Epithelial cell of proximal tubule (primary cell): ENCODE measurements around the gene RAB26. TPM values are rescaled to one million over a fixed set of nuclear protein-coding genes. Genes with fewer than 3 reads are reported as not detected.
"Not testable (repeated sequence)": the region's sequence is repeated elsewhere in the genome, so short reads cannot be mapped to it uniquely, and the experiment has no call there.

Source experiments
- DNase-seq: peaks from one replicate; pipeline ENCODE4 v3.0.0-alpha.2; 2011; ENCODE audit warnings: low read depth
- H3K4me3 ChIP-seq: 2 replicates; pipeline ENCODE4 v1.5.1; 2011; ENCODE audit warnings: low read depth, mild to moderate bottlenecking, low read length
- CTCF ChIP-seq: conservative IDR thresholded peaks from 2 replicates; pipeline ENCODE4 v1.5.1; 2012; ENCODE audit warnings: low read depth, mild to moderate bottlenecking, low read length
- total RNA-seq: library from RNA; depleted of rRNA; stranded (reverse); fragments of >200 nt; gene quantifications from 2 replicates; pipeline ENCODE4 v1.2.3, GENCODE V29; 2015

The RAB26 gene
- total RNA-seq, 1 donor from 2014 or later: 11.6 TPM

GRCh38 chr16:2199095-2199494 is 50.7 kb downstream of the RAB26 start:
- no peak for TF ChIP-seq CTCF
- no peak overlapping the region for H3K4me3 ChIP-seq

DNA sequence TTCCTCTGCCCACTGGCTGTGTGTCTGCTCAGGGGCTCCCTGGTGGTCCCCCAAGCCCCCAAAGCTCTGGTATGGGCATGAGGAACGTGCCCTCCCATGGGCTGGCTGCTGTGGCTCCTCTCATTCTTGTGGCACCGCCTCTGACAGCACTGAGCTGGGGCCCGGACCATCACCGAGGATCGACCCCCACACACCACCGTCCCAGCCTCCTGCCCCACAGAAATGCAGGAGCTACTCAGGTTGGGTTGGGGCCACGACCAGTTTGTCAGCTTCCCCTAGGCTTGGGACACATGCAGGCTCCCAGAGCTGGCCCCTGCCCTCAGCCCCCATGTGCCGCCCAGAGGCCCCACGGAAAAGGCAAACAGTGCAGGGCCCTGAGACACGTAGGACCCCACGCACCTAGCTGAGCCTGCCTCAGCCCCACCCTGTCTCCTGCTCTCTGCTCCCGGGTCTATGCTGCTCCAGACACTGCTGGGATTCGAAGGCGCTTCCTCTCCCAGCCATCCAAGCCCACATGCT is 51.3 kb downstream of the RAB26 start:
- DNase-seq: no peak
- no peak for TF ChIP-seq CTCF
- no peak overlapping the region for H3K4me3 ChIP-seq

More at GRCh38 chr16:2199095-2199494, 50.7 kb downstream of the RAB26 start:
- DNase-seq: no peak

DNA sequence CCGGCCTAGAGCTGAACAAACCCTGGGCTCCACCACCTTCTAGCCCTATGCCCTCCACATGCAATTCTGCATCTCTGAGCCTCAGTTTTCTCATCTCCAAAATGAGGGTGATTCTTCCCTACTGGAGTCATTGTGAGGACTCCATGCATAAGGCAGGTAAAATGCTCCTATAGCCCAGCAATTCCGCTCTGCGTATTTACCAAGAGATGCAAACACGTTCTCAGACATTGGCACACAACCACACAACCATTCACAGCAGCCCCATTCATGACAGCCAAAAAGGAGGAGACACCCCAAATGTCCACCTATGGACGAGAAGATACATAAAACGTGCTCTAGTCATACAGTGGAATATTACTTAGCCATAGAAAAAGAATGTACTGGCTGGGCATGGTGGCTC is 51.9 kb downstream of the RAB26 start:
- H3K4me3 ChIP-seq: no peak overlapping the region
- TF ChIP-seq CTCF: no peak
- DNase-seq: no peak

- H3K4me3 ChIP-seq, DNase-seq: not testable (repeated sequence)
Measured at GRCh38 chr16:2203119-2203688, 54.8 kb downstream of the RAB26 start.

Other genes starting within 250 kb of the RAB26 start
- not detected in 2 replicates for gene HS3ST6, start 230.2 kb upstream of the RAB26 start, total RNA-seq
- gene MSRB1, start 205.4 kb upstream of the RAB26 start, total RNA-seq: 8.6 and 22.0 TPM in 2 replicates
- not detected in 2 replicates for gene RPL3L, start 193.9 kb upstream of the RAB26 start, total RNA-seq
- gene NDUFB10, start 189.1 kb upstream of the RAB26 start, total RNA-seq: 236 and 407 TPM in 2 replicates
- 2,813 and 2,878 TPM in 2 replicates for gene RPS2, start 183.8 kb upstream of the RAB26 start, total RNA-seq
- not detected in 2 replicates for gene RNF151, start 181.8 kb upstream of the RAB26 start, total RNA-seq
- gene TBL3, start 176.6 kb upstream of the RAB26 start, total RNA-seq: 108 and 127 TPM in 2 replicates
- 0.94 and 1.2 TPM in 2 replicates for gene NOXO1, start 167.2 kb upstream of the RAB26 start, total RNA-seq
- gene GFER, start 164.4 kb upstream of the RAB26 start, total RNA-seq: 21.5 and 36.3 TPM in 2 replicates
- 8.5 and 22.0 TPM in 2 replicates for gene SYNGR3, start 158.7 kb upstream of the RAB26 start, total RNA-seq
- gene ZNF598, start 138.8 kb upstream of the RAB26 start, total RNA-seq: 48.8 and 66.9 TPM in 2 replicates
- 0.46 and 2.4 TPM in 2 replicates for gene NPW, start 128.8 kb upstream of the RAB26 start, total RNA-seq
- 29.9 and 42.2 TPM in 2 replicates for gene NHERF2, start 121.7 kb upstream of the RAB26 start, total RNA-seq
- 61.2 and 62.8 TPM in 2 replicates for gene NTHL1, start 100.8 kb upstream of the RAB26 start, total RNA-seq
- 30.7 and 64.1 TPM in 2 replicates for gene TSC2, start 100.6 kb upstream of the RAB26 start, total RNA-seq
- gene PKD1, start 12.7 kb upstream of the RAB26 start, total RNA-seq: 50.6 and 80.2 TPM in 2 replicates
- gene TRAF7, start 7.2 kb downstream of the RAB26 start, total RNA-seq: 48.6 and 63.9 TPM in 2 replicates
- 0.07 and 0.12 TPM in 2 replicates for gene CASKIN1, start 48.0 kb downstream of the RAB26 start, total RNA-seq
- gene MLST8, start 56.8 kb downstream of the RAB26 start, total RNA-seq: 98.2 and 134 TPM in 2 replicates
- 5.3 and 10.1 TPM in 2 replicates for gene BRICD5, start 62.2 kb downstream of the RAB26 start, total RNA-seq
- 29.3 and 58.3 TPM in 2 replicates for gene PGP, start 66.2 kb downstream of the RAB26 start, total RNA-seq
- 33.7 and 36.4 TPM in 2 replicates for gene E4F1, start 75.0 kb downstream of the RAB26 start, total RNA-seq
- 0.07 and 0.52 TPM in 2 replicates for gene DNASE1L2, start 87.8 kb downstream of the RAB26 start, total RNA-seq
- gene ECI1, start 103.0 kb downstream of the RAB26 start, total RNA-seq: 92.2 and 94.6 TPM in 2 replicates
- gene RNPS1, start 119.5 kb downstream of the RAB26 start, total RNA-seq: 231 and 305 TPM in 2 replicates
- 8.4 and 17.1 TPM in 2 replicates for gene ABCA3, start 192.1 kb downstream of the RAB26 start, total RNA-seq